Astrocyte (in vitro differentiated cells and primary cell): ENCODE measurements around the gene MYCBPAP.

Experiments
- EZH2 ChIP-seq: IDR thresholded peaks from 2 replicates; pipeline ENCODE4 v1.6.1; 2012; ENCODE audit warnings: mild to moderate bottlenecking, low read length, inconsistent platforms; ENCODE audit not compliant: insufficient read depth
- TF ChIP-seq, protein P1 (sequence below): IDR thresholded peaks from 2 replicates; pipeline ENCODE4 v1.5.1; 2011; ENCODE audit warnings: low read depth, mild to moderate bottlenecking, inconsistent platforms, low read length, moderate library complexity; ENCODE audit not compliant: insufficient read depth

DNA sequence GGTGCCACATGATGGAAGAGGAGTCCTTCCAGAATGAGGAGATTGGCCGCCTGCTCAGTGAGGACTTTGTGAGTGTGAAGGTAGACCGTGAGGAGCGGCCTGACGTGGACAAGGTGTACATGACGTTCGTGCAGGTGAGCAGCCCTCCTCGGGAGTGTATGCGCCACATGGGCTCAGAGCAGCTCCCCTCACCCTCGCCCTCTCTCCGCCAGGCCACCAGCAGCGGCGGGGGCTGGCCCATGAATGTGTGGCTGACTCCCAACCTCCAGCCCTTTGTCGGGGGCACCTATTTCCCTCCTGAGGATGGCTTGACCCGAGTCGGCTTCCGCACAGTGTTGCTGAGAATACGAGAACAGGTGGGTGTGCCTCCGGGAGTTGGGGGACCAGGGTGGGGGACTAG, 40.6 kb downstream of the MYCBPAP start:
- TF ChIP-seq, protein P1, sequence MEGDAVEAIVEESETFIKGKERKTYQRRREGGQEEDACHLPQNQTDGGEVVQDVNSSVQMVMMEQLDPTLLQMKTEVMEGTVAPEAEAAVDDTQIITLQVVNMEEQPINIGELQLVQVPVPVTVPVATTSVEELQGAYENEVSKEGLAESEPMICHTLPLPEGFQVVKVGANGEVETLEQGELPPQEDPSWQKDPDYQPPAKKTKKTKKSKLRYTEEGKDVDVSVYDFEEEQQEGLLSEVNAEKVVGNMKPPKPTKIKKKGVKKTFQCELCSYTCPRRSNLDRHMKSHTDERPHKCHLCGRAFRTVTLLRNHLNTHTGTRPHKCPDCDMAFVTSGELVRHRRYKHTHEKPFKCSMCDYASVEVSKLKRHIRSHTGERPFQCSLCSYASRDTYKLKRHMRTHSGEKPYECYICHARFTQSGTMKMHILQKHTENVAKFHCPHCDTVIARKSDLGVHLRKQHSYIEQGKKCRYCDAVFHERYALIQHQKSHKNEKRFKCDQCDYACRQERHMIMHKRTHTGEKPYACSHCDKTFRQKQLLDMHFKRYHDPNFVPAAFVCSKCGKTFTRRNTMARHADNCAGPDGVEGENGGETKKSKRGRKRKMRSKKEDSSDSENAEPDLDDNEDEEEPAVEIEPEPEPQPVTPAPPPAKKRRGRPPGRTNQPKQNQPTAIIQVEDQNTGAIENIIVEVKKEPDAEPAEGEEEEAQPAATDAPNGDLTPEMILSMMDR: no peak
- no peak for TF ChIP-seq EZH2
